GM18867 (cell line): ENCODE data around the gene DLGAP4.

Source experiments
- ATAC-seq: cut with Tn5 transposase; IDR thresholded peaks from one replicate; pipeline ENCODE4 v1.9.1; 2021; ENCODE audit warnings: mild to moderate bottlenecking, moderate library complexity; ENCODE audit not compliant: unreplicated experiment

DLGAP4 gene

DNA sequence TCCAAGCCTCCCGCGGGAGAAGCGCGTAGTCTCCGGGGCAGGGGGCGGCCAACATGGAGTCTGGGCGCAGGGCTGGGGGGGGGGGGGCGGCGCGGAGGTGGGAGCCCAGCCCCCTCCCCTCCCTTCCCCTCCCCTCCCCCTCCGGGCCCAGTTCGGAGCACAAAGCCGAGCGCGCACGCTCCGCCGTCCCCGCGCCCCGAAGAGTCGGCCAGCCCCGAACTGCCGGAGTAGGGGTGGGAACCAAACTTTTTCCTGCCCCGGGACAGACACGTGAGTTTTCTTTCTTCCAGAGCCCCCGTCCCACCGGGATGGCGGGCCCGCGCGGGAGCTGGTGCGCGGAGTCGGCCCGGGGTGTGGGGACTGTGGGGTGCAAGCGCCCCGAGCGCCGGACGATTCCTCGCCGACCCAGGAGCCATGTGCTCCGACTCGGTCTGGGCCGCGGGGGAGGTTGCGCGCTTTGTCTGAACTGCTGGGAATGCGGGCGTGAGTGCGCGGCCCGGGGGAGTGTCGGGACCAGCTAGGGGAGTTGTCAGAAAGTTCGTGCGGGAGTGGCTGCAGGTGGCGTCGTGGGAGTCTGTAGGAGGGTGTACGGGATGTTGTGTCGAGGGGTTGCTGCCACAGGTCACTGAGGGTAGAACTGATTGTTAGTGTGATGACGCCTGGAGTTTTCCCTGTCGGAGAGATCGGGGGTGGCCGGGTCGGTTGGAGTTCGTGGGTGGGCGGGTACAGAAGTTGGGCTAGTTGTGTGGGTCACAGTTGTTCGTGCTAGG is 268.4 kb downstream of the DLGAP4 start:
- ATAC-seq = no peak

DNA sequence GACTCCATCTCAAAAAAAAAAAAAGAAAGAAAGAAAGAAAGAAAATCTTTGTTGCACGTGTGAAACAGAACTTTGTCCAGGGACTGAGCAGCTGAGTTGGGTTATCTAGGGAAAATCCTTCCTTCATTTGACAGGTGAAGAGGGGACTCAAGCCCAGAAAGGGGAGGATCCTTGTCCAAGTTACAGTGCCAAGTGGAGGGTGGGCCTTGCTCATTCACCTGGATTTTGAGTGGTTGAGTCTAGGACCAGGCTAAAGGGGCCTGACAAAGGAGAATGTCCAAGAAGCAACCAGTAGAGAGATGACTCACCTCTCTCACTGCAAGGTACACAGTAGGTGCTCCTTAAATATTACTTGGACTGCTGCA is 269.9 kb downstream of the DLGAP4 start:
- no peak for ATAC-seq
